ENCODE data around the gene ARHGAP42. TPM values are rescaled to one million over a fixed set of nuclear protein-coding genes. Genes with fewer than 3 reads are reported as not detected.

Gene ARHGAP42
- total and polyA plus RNA-seq, 12 donors, result 2.5 to 25.0 (median 11.5) TPM

- no peak for DNase-seq
- TF ChIP-seq, protein P1, sequence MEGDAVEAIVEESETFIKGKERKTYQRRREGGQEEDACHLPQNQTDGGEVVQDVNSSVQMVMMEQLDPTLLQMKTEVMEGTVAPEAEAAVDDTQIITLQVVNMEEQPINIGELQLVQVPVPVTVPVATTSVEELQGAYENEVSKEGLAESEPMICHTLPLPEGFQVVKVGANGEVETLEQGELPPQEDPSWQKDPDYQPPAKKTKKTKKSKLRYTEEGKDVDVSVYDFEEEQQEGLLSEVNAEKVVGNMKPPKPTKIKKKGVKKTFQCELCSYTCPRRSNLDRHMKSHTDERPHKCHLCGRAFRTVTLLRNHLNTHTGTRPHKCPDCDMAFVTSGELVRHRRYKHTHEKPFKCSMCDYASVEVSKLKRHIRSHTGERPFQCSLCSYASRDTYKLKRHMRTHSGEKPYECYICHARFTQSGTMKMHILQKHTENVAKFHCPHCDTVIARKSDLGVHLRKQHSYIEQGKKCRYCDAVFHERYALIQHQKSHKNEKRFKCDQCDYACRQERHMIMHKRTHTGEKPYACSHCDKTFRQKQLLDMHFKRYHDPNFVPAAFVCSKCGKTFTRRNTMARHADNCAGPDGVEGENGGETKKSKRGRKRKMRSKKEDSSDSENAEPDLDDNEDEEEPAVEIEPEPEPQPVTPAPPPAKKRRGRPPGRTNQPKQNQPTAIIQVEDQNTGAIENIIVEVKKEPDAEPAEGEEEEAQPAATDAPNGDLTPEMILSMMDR (IDR thresholded peaks at IDR 0.05), result peak; percentile 51 to 81 (median 64)
- no peak for TF ChIP-seq POLR2A (IDR thresholded peaks at IDR 0.05)
- H3K9me3 ChIP-seq (replicated peaks in 1 of 3), result no peaks in the 10 kb centered on the region
- no peaks in the 10 kb centered on the region for H3K27me3 ChIP-seq
- intact Hi-C loops (cut with DNase I), result loop anchor here (5.0 to 10.0 kb wide), 2 partner anchors 171 to 278 kb away; partner anchors contain the start of gene ARHGAP42 (in 1 of the 2)
- H3K27ac ChIP-seq, result no peak overlapping the region
- H3K4me1 ChIP-seq (replicated peaks in 1 of 2), result peaks cover 0 to 6% of the 10 kb centered on the region in 2 donors
- H3K4me3 ChIP-seq, result no peak overlapping the region
- WGBS, 4 donors, result 0 to 7% (median 2%) methylated on average over 1 of the region's 1 CpG
- H3K36me3 ChIP-seq (replicated peaks in 1 of 2), result no peaks in the 10 kb centered on the region
Measured at GRCh38 chr11:100855466-100856067, 168.5 kb downstream of the ARHGAP42 start.

GRCh38 chr11:100857236-100858005, 170.3 kb downstream of the ARHGAP42 start:
- 76 to 92% (median 84%) methylated on average over 4 of the region's 4 CpGs for WGBS, 4 donors
- Histone ChIP-seq H3K27me3 (no peaks in the 10 kb centered on the region), H3K4me3 (no peak overlapping the region), H3K36me3 (replicated peaks in 1 of 2) (no peaks in the 10 kb centered on the region), H3K4me1 (replicated peaks in 1 of 2) (peaks cover 0 to 6% of the 10 kb centered on the region in 2 donors), H3K9me3 (replicated peaks in 1 of 3) (no peaks in the 10 kb centered on the region), H3K27ac (no peak overlapping the region)
- TF ChIP-seq, protein P1 (IDR thresholded peaks at IDR 0.05), result no peak
- no peak for TF ChIP-seq POLR2A (IDR thresholded peaks at IDR 0.05)
- intact Hi-C loops (cut with DNase I), result loop anchor here (5.0 to 10.0 kb wide), 2 partner anchors 173 to 280 kb away; partner anchors contain the start of gene ARHGAP42 (in 1 of the 2)
- no peak for DNase-seq

DNA sequence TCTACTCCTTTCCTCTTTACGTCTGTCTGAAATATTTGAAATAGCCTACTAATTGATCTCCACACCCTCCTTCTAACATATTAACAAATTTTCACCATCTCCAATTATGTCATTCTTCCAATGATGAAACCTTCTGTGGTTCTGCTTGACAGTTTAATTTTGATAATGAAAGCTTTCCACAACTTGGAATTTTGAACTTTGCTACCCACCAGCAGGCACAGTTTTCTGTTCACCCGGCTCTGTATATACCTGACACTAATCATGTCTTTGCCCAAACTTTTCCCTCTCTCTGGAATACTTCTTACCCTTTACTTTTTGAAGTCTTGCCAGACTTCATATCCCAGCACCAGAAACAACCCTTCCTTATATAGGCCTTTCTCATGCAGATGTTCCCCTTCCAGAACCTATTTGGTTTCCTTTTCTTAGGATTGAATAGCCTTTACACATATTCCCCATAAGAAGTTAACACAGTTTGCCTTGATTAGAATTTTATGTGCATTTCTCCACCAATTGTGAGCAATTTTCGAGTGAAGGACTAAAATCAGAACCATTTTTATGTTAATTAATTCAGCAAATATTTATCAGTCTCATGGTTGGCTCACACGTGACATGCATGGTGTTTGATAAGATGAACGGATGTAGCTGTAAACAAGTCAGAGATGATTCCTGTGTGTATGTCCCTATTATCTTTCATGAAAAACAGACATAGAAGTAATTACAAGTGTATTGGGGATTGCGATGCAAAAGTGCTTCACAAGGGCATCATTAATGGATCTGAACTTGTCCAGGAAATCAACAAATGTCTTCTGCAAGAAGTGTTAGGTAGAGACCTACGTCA, 173.4 kb downstream of the ARHGAP42 start:
- intact Hi-C loops (cut with DNase I), result no loop called here
- WGBS, 4 donors, result 91 to 94% (median 93%) methylated on average over 7 of the region's 7 CpGs
- H3K27ac ChIP-seq, result no peak overlapping the region

More for the DNA sequence above, 173.4 kb downstream of the ARHGAP42 start:
- H3K36me3 ChIP-seq (replicated peaks in 1 of 2), result no peaks in the 10 kb centered on the region
- DNase-seq, result no peak
- TF ChIP-seq, protein P1 (IDR thresholded peaks at IDR 0.05), result no peak
- TF ChIP-seq POLR2A (IDR thresholded peaks at IDR 0.05), result no peak
- no peaks in the 10 kb centered on the region for H3K27me3 ChIP-seq
- no peaks in the 10 kb centered on the region for H3K9me3 ChIP-seq (replicated peaks in 1 of 3)
- peaks cover 0 to 2% of the 10 kb centered on the region in 2 donors for H3K4me1 ChIP-seq (replicated peaks in 1 of 2)
- no peak overlapping the region for H3K4me3 ChIP-seq

All from adrenal gland (tissue), 12 donors.